OCI-M2 (cell line): ENCODE data around the gene ZBTB8A.

Experiments used
- DNase-seq: peaks from one replicate; lab custom pipeline; 2025; ENCODE audit not compliant: unreplicated experiment; lab: John Stamatoyannopoulos, UW

ZBTB8A gene

GRCh38 chr1:32651461-32652073 lies 112.3 kb downstream of the ZBTB8A start:
- no peak for DNase-seq

- no peak for DNase-seq
Observed at GRCh38 chr1:32652244-32652962, 113.2 kb downstream of the ZBTB8A start.
